Esophagus muscularis mucosa (tissue), 4 donors: ENCODE measurements around the gene WNT16. TPM values are rescaled to one million over a fixed set of nuclear protein-coding genes. Genes with fewer than 3 reads are reported as not detected.

ENCODE experiments used
- DNase-seq: peaks from one replicate; pipeline ENCODE4 v3.0.0-alpha.2; 2017; ENCODE audit errors: extremely low spot score
- H3K27ac ChIP-seq, 4 donors: fragments of 200-600 bp; sonication (generic); replicated peaks in 1 of 4; 1 replicate in 3 of 4; 2 replicates in 1 of 4; pipeline ENCODE4 v1.5.1; 2016 to 2019; ENCODE audit warnings: mild to moderate bottlenecking in 1 of 4
- H3K27me3 ChIP-seq, 4 donors: fragments of 200-600 bp; sonication (generic); one replicate each; pipeline versions ENCODE4 v1.5.1 to v1.6.0; 2016 to 2019
- H3K36me3 ChIP-seq, 4 donors: fragments of 200-600 bp; sonication (generic); one replicate each; pipeline ENCODE4 v1.5.1; 2016 to 2019
- H3K4me1 ChIP-seq, 4 donors: fragments of 200-600 bp; sonication (generic); one replicate each; pipeline ENCODE4 v1.5.1; 2016 to 2019
- H3K4me3 ChIP-seq, 4 donors: fragments of 200-600 bp; sonication (generic); 1 replicate in 2 of 4; 2 replicates in 2 of 4; pipeline ENCODE4 v1.5.1; 2016 to 2019; ENCODE audit warnings: mild to moderate bottlenecking in 4 of 4, moderate library complexity in 1 of 4
- H3K9me3 ChIP-seq, 4 donors: fragments of 200-600 bp; sonication (generic); 1 replicate in 3 of 4; 2 replicates in 1 of 4; pipeline ENCODE4 v1.5.1; 2016 to 2019
- EP300 ChIP-seq: sonication (generic); formaldehyde crosslinking; IDR thresholded peaks from one replicate; pipeline ENCODE4 v1.6.1; 2017; ENCODE audit warnings: antibody characterized with exemption
- POLR2A ChIP-seq: fragments of 450-650 bp; IDR thresholded peaks from one replicate; pipeline ENCODE4 v1.6.1; 2017; ENCODE audit warnings: antibody characterized with exemption, moderate library complexity, mild to moderate bottlenecking, low read depth
- POLR2AphosphoS5 ChIP-seq, 2 donors: sonication (generic); formaldehyde crosslinking; IDR thresholded peaks; one replicate each; pipeline ENCODE4 v1.6.1; 2017; ENCODE audit warnings: antibody characterized with exemption in 2 of 2
- WGBS: methylation state at CpG from one replicate; pipeline ENCODE4 v1.1.5; 2018; 5-methylcytosine and 5-hydroxymethylcytosine counted together
- intact Hi-C: fragments of 100-400 bp; cut with DNase I; formaldehyde crosslinking; loops from one replicate; pipeline ENCODE4 v1.15.1; 2023
- total RNA-seq, 4 donors: library from RNA; depleted of rRNA; stranded (reverse); fragments of >200 nt; gene quantifications; one replicate each; pipeline versions ENCODE4 v1.1.0 to v1.2.1, GENCODE V29; 2016
- TF ChIP-seq, protein P1 (sequence below), 3 experiments: fragments of 200-600 bp in 2 of 3; fragments of 450-650 bp in 1 of 3; sonication (generic) in 2 of 3; IDR thresholded peaks; one replicate each; pipeline ENCODE4 v1.5.1; 2017 to 2019; ENCODE audit warnings: antibody characterized with exemption in 3 of 3, mild to moderate bottlenecking in 2 of 3, moderate library complexity in 1 of 3

WNT16 gene
- total RNA-seq, 4 donors from 2014 or later = 0.23 to 0.91 (median 0.33) TPM; not detected in 1

DNA sequence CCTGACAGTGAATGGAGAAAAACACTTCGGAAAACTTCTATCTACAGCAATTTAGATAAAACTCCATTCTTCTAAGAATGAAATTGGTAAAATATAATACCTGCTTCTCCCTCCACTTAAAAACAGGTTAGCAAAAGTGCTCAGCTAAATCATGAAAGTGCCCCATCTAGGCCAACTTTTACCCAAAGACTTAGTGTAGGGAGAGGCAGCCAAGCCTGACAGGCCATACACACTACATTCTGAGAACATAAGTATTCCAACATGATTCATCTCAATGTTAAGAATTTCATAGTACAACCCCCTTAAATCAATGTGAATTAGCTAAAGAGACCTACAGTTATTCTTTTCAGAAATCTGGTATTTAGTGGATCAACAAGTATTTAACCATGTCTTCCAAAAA is 60.1 kb downstream of the WNT16 start:
- Histone ChIP-seq H3K4me3 (no peak overlapping the region), H3K27me3 (no peaks in the 10 kb centered on the region), H3K27ac (no peak overlapping the region), H3K4me1 (peaks cover 9 to 43% (median 34%) of the 10 kb centered on the region in 4 donors), H3K36me3 (no peaks in the 10 kb centered on the region), H3K9me3 (no peaks in the 10 kb centered on the region)
- no peak for DNase-seq
- WGBS = 93% methylated on average over 1 of the region's 1 CpG
- no peak for TF ChIP-seq EP300
- TF ChIP-seq POLR2AphosphoS5 (IDR thresholded peaks at IDR 0.05) = no peak
- intact Hi-C loops = no loop called here

DNA sequence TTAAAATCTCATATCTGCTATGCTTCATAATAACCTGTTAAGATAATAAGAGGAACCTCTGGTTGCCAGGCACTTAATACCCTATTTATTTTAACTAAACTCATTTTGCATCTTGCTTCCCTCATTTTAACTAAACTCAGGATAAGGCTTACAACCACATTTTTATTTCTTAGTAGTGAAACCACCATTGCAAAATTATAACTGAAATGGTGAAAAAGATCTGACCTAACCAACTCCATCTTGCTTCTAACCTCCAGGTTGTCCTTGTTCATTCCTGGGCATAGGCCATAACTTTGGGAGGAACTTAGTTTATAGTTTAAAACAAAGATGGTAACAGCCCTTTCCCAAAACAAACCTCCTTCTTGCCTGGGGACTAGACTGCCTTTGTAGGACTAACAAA is 61.3 kb downstream of the WNT16 start:
- Histone ChIP-seq H3K27me3 (no peaks in the 10 kb centered on the region), H3K4me3 (no peak overlapping the region), H3K9me3 (no peaks in the 10 kb centered on the region), H3K27ac (no peak overlapping the region), H3K36me3 (no peaks in the 10 kb centered on the region), H3K4me1 (peaks cover 12 to 44% (median 36%) of the 10 kb centered on the region in 4 donors)
- intact Hi-C loops = no loop called here
- TF ChIP-seq, protein P1, sequence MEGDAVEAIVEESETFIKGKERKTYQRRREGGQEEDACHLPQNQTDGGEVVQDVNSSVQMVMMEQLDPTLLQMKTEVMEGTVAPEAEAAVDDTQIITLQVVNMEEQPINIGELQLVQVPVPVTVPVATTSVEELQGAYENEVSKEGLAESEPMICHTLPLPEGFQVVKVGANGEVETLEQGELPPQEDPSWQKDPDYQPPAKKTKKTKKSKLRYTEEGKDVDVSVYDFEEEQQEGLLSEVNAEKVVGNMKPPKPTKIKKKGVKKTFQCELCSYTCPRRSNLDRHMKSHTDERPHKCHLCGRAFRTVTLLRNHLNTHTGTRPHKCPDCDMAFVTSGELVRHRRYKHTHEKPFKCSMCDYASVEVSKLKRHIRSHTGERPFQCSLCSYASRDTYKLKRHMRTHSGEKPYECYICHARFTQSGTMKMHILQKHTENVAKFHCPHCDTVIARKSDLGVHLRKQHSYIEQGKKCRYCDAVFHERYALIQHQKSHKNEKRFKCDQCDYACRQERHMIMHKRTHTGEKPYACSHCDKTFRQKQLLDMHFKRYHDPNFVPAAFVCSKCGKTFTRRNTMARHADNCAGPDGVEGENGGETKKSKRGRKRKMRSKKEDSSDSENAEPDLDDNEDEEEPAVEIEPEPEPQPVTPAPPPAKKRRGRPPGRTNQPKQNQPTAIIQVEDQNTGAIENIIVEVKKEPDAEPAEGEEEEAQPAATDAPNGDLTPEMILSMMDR (IDR thresholded peaks at IDR 0.05) = no peak
- TF ChIP-seq EP300 (no peak), POLR2AphosphoS5 (IDR thresholded peaks at IDR 0.05) (no peak), POLR2A (no peak)
- DNase-seq = no peak

- 59% methylated on average over 2 of the region's 2 CpGs for WGBS
- no peaks in the 10 kb centered on the region for H3K27me3 ChIP-seq
- intact Hi-C loops = no loop called here
- H3K4me3 ChIP-seq = no peak overlapping the region
- no peak overlapping the region for H3K27ac ChIP-seq
- no peaks in the 10 kb centered on the region for H3K9me3 ChIP-seq
- no peaks in the 10 kb centered on the region for H3K36me3 ChIP-seq
- H3K4me1 ChIP-seq = peaks cover 9 to 42% (median 33%) of the 10 kb centered on the region in 4 donors
- no peak for TF ChIP-seq POLR2AphosphoS5 (IDR thresholded peaks at IDR 0.05)
- no peak for DNase-seq
Measured at GRCh38 chr7:121390617-121391016, 61.8 kb downstream of the WNT16 start.

Other genes with a start within 250 kb of the WNT16 start
- 10 to 100 TPM; 26.6 to 41.9 (median 30.7) TPM for gene FAM3C, start 67.3 kb downstream of the WNT16 start, total RNA-seq